ENCODE results near the gene PTPRG.

GRCh38 chr3:61967937-61968336 lies 406.6 kb downstream of the PTPRG start:
- TF ChIP-seq CTCF (conservative IDR thresholded peaks at IDR 0.05; ENCODE audit: low read length) (no peak), EZH2phosphoT487 (IDR thresholded peaks at IDR 0.05; ENCODE audit: borderline replicate concordance, low read depth, low read length) (no peak)
